SU-DHL-6 (cell line): ENCODE measurements around the gene ANXA3.

Source experiments
- H2AFZ ChIP-seq: fragments of 200-600 bp; sonication (generic); 2 replicates; pipeline ENCODE4 v1.6.1; 2014; ENCODE audit warnings: low read depth, mild to moderate bottlenecking, moderate library complexity, mixed read lengths, antibody characterized with exemption, low read length; ENCODE audit not compliant: severe bottlenecking
- H3F3A ChIP-seq: fragments of 200-600 bp; shearing (Covaris generic); 2 replicates; pipeline ENCODE4 v1.6.0; 2016; ENCODE audit warnings: antibody characterized with exemption, mild to moderate bottlenecking; ENCODE audit not compliant: insufficient read depth
- H3K27ac ChIP-seq: fragments of 200-600 bp; sonication (generic); 2 replicates; pipeline ENCODE4 v1.5.1; 2016; ENCODE audit warnings: low read depth, mild to moderate bottlenecking, low read length, moderate library complexity, mixed read lengths
- H3K27me3 ChIP-seq: fragments of 200-600 bp; sonication (generic), shearing (Covaris generic); 2 replicates; pipeline ENCODE4 v1.6.0; 2014; ENCODE audit warnings: mild to moderate bottlenecking, low read length
- H3K36me3 ChIP-seq: fragments of 200-600 bp; sonication (generic); 2 replicates; pipeline ENCODE4 v1.6.1; 2014; ENCODE audit warnings: mild to moderate bottlenecking, low read length, mixed read lengths
- H3K4me2 ChIP-seq: fragments of 300-600, 200-600 bp; shearing (Covaris generic), sonication (generic); 2 replicates; pipeline ENCODE4 v1.6.0; 2014; ENCODE audit warnings: low read length, low read depth, mild to moderate bottlenecking; ENCODE audit not compliant: poor library complexity, severe bottlenecking
- H3K4me3 ChIP-seq: fragments of 200-600 bp; sonication (generic); 2 replicates; pipeline ENCODE4 v1.5.1; 2014; ENCODE audit warnings: antibody characterized with exemption, low read length, mild to moderate bottlenecking, mixed read lengths; ENCODE audit not compliant: insufficient read depth, poor library complexity, severe bottlenecking
- H3K79me2 ChIP-seq: fragments of 200-600 bp; sonication (generic); 2 replicates; pipeline ENCODE4 v1.6.1; 2014; ENCODE audit warnings: mild to moderate bottlenecking, low read length, moderate library complexity; ENCODE audit not compliant: insufficient read depth
- H3K9ac ChIP-seq: fragments of 200-600 bp; sonication (generic); 2 replicates; pipeline ENCODE4 v1.7.0; 2014; ENCODE audit warnings: mild to moderate bottlenecking, low read length
- H3K9me2 ChIP-seq: fragments of 200-600 bp; sonication (generic); replicated peaks from 2 replicates; pipeline ENCODE4 v1.6.1; 2014; ENCODE audit warnings: low read length; ENCODE audit not compliant: insufficient read depth
- H3K9me3 ChIP-seq: fragments of 200-600 bp; sonication (generic); 2 replicates; pipeline ENCODE4 v1.6.1; 2014; ENCODE audit warnings: low read length, mixed read lengths; ENCODE audit not compliant: insufficient read depth
- H4K20me1 ChIP-seq: fragments of 200-600 bp; sonication (generic); 2 replicates; pipeline ENCODE4 v1.6.1; 2014; ENCODE audit warnings: low read depth, mild to moderate bottlenecking, antibody characterized with exemption, low read length, moderate library complexity, mixed read lengths
- EZH2phosphoT487 ChIP-seq: fragments of 200-600 bp; sonication (generic), shearing (Covaris generic); conservative IDR thresholded peaks from 2 replicates; pipeline ENCODE4 v1.6.1; 2018; ENCODE audit warnings: mild to moderate bottlenecking, antibody characterized with exemption, low read length, moderate library complexity, mixed read lengths
- TF ChIP-seq, protein P1 (sequence below): fragments of 200-600 bp; sonication (generic); IDR thresholded peaks from one replicate; pipeline ENCODE4 v1.5.1; 2017; ENCODE audit warnings: antibody characterized with exemption, mild to moderate bottlenecking, low read length, moderate library complexity; ENCODE audit not compliant: insufficient read depth, poor library complexity, severe bottlenecking

Gene ANXA3

DNA sequence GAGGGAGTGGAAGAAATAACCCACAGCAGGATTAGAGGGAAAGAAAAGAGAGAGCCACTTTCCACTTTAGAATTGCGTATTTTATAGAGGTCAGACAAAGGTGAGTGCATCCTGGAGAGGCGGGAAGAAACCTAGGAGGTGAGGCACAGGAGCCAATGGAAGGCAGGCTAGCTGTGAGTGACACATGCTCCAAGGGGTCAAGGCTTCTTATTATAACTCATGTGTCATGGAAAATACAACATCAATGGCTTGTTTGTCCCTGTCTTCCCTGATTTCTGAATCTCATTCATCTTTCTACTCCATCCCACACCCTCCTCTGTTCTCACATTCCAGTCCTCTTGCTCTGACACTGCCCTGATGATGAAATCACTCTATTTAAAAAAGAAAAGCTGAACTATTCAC is 14.4 kb downstream of the ANXA3 start:
- TF ChIP-seq, protein P1, sequence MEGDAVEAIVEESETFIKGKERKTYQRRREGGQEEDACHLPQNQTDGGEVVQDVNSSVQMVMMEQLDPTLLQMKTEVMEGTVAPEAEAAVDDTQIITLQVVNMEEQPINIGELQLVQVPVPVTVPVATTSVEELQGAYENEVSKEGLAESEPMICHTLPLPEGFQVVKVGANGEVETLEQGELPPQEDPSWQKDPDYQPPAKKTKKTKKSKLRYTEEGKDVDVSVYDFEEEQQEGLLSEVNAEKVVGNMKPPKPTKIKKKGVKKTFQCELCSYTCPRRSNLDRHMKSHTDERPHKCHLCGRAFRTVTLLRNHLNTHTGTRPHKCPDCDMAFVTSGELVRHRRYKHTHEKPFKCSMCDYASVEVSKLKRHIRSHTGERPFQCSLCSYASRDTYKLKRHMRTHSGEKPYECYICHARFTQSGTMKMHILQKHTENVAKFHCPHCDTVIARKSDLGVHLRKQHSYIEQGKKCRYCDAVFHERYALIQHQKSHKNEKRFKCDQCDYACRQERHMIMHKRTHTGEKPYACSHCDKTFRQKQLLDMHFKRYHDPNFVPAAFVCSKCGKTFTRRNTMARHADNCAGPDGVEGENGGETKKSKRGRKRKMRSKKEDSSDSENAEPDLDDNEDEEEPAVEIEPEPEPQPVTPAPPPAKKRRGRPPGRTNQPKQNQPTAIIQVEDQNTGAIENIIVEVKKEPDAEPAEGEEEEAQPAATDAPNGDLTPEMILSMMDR: no peak
- TF ChIP-seq EZH2phosphoT487: no peak
- Histone ChIP-seq H2AFZ (no peak overlapping the region), H3K4me2 (no peak overlapping the region)

DNA sequence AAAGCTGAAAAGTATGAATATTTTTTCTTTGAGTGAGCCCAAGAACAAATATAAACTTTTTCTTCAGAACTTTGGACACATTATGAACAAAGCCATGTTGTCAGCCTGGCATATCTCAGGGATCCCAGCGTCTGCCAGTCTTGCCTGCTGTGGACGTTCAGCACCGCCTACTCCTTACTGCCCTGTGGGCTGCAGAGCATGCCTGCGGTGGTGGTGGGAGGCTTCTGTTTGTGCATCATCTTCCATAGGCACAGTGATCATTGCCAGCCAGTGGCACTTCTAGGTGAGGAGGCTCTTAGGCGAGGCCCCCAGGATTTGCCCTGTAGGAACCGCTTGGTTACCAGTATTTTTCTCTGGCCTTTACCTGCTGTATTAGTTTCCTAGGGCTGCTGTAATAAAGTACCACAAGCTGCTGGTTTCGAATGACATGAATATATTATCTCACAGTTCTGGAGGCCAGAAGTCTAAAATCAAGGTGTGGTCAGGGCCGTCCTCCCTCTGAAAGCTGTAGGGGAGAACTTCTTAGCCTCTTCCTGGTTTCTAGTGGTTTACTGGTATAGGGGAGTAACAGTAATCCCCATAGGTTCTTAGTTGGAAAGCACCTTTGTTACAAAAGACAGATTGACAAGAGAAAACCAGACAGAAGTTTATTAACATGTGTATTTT is 15.4 kb downstream of the ANXA3 start:
- Histone ChIP-seq H2AFZ (no peak overlapping the region), H3K9me3 (no peaks in the 10 kb centered on the region), H3K36me3 (no peaks in the 10 kb centered on the region), H3K27ac (no peak overlapping the region), H4K20me1 (no peaks in the 10 kb centered on the region), H3K79me2 (no peaks in the 10 kb centered on the region), H3K27me3 (no peaks in the 10 kb centered on the region), H3K4me3 (no peak overlapping the region), H3K4me2 (no peak overlapping the region), H3K9ac (no peak overlapping the region), H3F3A (no peaks in the 10 kb centered on the region), H3K9me2 (no peaks in the 10 kb centered on the region)
- TF ChIP-seq, protein P1: no peak
- TF ChIP-seq EZH2phosphoT487: no peak

More for the DNA sequence above, 14.4 kb downstream of the ANXA3 start:
- Histone ChIP-seq H3K27ac (no peak overlapping the region), H3K9me3 (no peaks in the 10 kb centered on the region), H3K36me3 (no peaks in the 10 kb centered on the region), H3K9me2 (no peaks in the 10 kb centered on the region), H3F3A (no peaks in the 10 kb centered on the region), H3K79me2 (no peaks in the 10 kb centered on the region), H4K20me1 (no peaks in the 10 kb centered on the region), H3K4me3 (no peak overlapping the region), H3K9ac (no peak overlapping the region), H3K27me3 (no peaks in the 10 kb centered on the region)

DNA sequence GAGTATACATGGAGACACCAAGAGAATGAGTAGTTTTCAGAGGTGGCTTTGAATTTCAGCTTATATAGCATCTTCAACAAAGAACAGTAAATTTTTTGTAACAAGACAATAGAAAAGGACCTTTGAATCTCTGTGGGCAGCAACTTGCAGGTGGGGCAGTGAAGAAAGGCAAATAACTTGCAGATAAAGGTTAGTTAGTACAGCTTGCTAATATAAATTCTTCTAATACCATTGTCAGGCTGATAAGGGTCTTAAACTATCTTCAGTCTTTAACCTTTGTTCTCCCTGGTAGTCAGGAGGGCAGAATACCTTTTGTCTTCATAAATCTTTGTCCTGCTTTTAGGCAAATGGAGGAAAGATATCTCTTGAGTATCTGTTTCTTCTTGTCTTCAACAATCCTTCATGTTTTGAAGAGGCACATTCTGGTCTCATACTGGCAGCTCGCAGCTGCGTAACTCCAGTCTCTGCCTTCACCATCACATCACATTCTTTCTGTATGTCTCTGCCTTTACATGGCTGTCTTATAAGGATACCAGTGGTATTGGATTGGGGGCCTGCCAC is 16.0 kb downstream of the ANXA3 start:
- H3K4me2 ChIP-seq: no peak overlapping the region
- no peaks in the 10 kb centered on the region for H4K20me1 ChIP-seq
- H3K27ac ChIP-seq: no peak overlapping the region
- H3K4me3 ChIP-seq: no peak overlapping the region
- TF ChIP-seq, protein P1: no peak
- no peak for TF ChIP-seq EZH2phosphoT487
- H2AFZ ChIP-seq: no peak overlapping the region
- H3K27me3 ChIP-seq: no peaks in the 10 kb centered on the region
- no peak overlapping the region for H3K9ac ChIP-seq
- no peaks in the 10 kb centered on the region for H3K79me2 ChIP-seq
- no peaks in the 10 kb centered on the region for H3F3A ChIP-seq
- no peaks in the 10 kb centered on the region for H3K9me3 ChIP-seq
- H3K9me2 ChIP-seq: no peaks in the 10 kb centered on the region
- no peaks in the 10 kb centered on the region for H3K36me3 ChIP-seq
